AG08395 (cell line): Measurements from ENCODE around the gene CAPN8.

Experiments
- DNase-seq: peaks from one replicate; pipeline ENCODE4 v3.0.0; 2012; ENCODE audit warnings: mixed read lengths, low spot score

Gene CAPN8

GRCh38 chr1:223665592-223666312 lies at the start of gene CAPN8:
CAPN8 (minus strand) TSS chr1:223665701; CDS start chr1:223665646, 55 bp downstream.
- DNase-seq = peak; percentile 38

- peak; percentile 61 for DNase-seq
Measured at GRCh38 chr1:223714849-223715603, 49.5 kb upstream of the CAPN8 start.

GRCh38 chr1:223714421-223714724 lies 48.9 kb upstream of the CAPN8 start:
- no peak for DNase-seq

- no peak for DNase-seq
Measured at GRCh38 chr1:223713546-223714420, 48.3 kb upstream of the CAPN8 start.

- no peak for DNase-seq
Measured at GRCh38 chr1:223712850-223713474, 47.5 kb upstream of the CAPN8 start.

GRCh38 chr1:223712194-223712849 lies 46.8 kb upstream of the CAPN8 start, which contains the start of gene CAPN2:
CAPN2 (plus strand) TSS chr1:223712539; CDS start chr1:223712641, 102 bp downstream.
- DNase-seq = peak; percentile 94

DNA sequence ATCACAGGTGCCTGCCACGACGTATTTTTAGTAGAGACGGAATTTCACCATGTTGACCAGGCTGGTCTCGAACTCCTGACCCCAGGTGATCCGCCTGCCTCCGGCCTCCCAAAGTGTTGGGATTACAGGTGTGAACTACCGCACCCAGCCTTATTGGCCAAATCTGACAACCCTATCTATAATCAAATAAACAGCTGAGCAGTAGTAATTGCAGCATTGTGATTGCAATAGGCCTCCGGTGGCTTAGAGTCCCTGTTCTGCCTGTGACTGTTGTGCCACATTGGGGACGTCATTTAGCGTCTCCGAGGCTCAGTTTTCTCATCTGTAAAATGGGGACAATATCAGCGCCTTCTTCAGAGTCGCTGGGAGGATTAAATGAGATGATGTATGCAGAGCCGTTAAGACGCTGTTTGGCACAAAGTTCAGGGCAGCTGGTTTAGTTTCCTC lies 46.3 kb upstream of the CAPN8 start:
- no peak for DNase-seq

- DNase-seq = no peak
Measured at GRCh38 chr1:223711173-223711572, 45.7 kb upstream of the CAPN8 start.

DNA sequence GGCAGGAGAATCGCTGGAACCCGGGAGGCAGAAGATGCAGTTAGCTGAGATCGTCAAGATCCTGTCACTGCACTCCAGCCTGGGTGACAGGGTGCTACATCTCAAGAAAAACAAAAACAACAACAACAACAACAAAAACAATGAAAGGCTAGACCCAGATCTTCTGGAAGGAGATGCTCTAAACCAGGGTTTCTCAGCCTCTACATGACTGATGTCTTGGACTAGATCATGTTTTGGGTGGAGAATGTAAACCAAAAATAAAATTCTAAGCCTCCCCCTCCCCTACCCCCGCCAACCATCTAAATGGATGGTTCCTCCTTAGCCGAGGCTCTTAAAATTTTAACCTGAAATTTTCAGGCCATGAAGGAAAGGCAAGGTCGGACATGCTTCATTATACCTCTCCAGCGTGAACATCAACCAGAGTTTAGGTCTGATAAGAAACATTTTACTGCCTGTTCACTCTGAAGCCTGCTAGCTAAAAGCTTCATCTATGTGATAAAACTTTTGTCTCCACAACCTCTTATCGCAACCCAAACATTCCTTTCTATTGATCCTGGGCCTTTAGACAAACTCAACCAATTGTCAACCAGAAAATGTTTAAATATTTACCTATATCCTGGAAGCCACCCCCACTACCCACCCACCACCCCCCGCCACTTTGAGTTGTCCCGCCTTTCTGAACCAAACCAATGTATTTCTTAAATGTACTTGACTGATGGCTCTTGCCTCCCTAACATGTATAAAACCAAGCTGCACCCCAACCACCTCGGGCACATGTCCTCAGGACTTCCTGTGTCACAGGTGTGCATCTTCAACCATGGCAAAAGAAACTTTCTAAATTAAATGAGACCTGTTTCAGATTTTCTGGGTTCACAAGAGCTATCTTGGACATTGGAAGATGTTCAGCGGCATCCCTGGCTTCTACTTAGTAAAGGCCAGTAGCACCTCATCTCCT lies 45.0 kb upstream of the CAPN8 start:
- no peak for DNase-seq

- DNase-seq = no peak
Measured at GRCh38 chr1:223709598-223709997, 44.1 kb upstream of the CAPN8 start.

GRCh38 chr1:223708651-223709268 lies 43.3 kb upstream of the CAPN8 start:
- DNase-seq = no peak

DNA sequence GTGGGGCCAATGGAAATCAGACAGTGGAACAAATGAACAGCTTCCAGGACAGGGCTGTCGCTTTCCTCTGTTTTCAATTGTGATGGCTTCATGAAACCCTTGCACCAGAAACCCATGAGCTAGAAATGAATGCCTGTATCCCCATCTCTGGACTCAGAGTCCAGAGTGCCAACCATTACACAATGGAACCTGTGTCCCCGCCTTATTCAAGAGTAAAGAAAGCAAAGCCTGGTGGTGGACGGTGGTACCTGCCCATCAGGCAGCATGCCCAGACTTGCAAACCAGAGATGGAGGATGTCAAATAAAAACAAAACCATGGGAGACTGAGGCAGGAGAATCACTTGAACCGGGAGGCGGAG lies 42.5 kb upstream of the CAPN8 start:
- DNase-seq = no peak

DNA sequence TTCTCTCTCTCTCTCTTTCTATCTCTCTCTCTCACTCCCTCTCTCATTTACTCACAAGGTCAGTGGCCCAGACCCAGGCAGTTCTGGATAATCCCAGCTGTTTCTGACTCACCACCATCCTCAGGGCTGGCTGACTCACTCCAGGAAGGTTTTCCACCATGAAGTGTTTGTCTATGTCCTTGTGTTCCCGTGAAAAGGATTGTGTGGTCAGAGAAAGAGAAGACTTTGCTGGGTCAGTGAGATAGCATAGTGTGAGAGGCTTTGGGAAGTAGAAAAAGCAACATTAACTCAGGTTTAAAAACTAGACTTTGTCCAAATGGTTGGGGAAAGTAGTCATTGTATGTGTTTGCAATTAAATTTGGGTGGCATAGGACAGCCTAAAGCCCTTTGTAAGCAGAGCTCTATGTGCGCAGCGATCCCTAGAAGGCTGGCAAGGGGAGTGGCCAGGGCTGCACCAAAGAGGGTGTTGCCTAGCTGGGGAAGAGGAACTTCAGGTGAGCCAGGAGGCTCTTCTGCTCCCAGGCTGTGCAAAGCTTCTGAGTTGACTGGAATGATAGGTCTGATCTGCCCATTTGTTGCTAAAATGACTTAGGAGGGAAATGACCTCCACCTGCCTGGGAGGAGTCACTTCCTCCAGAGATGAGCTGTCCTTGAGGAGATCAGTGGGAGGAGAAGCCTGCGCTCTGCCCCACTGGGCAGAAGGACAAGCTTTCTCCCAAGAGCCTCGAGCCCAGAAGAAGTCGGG lies 41.9 kb upstream of the CAPN8 start:
- DNase-seq = peak; percentile 88

DNA sequence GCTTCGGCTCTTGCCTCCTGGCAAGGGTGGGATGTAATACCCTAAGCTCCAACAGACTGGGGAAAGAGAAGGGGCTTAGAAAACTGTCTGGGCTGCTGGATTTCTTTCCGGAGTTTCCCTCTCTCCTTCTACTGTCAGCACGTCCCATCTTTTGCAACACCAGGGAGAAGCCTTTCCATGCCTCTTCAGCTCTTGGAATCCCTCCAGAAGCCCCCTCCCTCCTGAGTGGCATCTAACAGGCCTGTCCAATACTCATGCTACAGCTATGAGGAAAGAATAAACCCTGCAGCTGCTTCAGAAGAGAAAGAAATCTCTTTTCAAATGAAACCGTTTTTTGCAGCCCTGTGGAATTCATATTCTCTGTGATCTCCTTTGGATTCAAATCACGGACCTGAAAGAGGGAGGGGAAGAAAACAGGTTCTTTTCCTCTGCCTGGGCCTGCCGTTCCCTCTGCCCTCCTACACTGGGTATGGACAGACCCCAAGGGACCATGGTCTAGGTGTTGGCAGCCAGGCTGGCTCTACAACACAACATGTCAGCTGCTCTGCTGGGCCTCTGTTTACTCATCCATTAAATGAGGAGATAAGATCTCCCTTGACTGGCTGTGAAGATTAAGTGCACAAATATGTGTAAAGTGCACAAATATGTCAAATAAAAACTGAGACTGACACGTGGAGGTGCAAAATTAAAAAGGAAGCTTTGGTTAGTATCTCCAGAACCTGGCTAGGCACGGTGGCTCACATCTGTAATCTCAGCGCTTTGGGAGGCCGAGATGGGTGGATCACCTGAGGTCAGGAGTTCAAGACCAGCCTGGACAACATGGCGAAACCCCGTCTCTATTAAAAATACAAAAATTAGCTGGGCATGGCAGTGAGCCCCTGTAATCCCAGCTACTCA lies 40.8 kb upstream of the CAPN8 start:
- no peak for DNase-seq

- DNase-seq = no peak
Measured at GRCh38 chr1:223704921-223705878, 39.7 kb upstream of the CAPN8 start.

- no peak for DNase-seq
Measured at GRCh38 chr1:223703668-223704013, 38.1 kb upstream of the CAPN8 start.
